H9 (cell line): ENCODE measurements around the gene CXorf58. TPM values are rescaled to one million over a fixed set of nuclear protein-coding genes. Genes with fewer than 3 reads are reported as not detected.
A peak's percentile ranks its signal among the peaks of the same experiment; 100 is the strongest.

ENCODE experiments used
- DNase-seq: peaks from one replicate; pipeline ENCODE4 v3.0.0-alpha.2; 2017
- H2AFZ ChIP-seq: one replicate; pipeline ENCODE4 v1.6.1; 2013; ENCODE audit warnings: mild to moderate bottlenecking, low read length, control low read depth, moderate library complexity
- H2AK5ac ChIP-seq: 2 replicates; pipeline ENCODE4 v1.6.1; 2013; ENCODE audit warnings: low read length, control low read depth, mixed read lengths; ENCODE audit not compliant: insufficient read length
- H2BK120ac ChIP-seq: one replicate; pipeline ENCODE4 v1.6.1; 2013; ENCODE audit warnings: low read depth, mild to moderate bottlenecking, low read length, control low read depth, inconsistent platforms; ENCODE audit not compliant: poor library complexity, severe bottlenecking
- H2BK12ac ChIP-seq: 2 replicates; pipeline ENCODE4 v1.6.1; 2013; ENCODE audit warnings: low read length, control low read depth, mixed read lengths, low read depth; ENCODE audit not compliant: insufficient read length
- H2BK15ac ChIP-seq: 2 replicates; pipeline ENCODE4 v1.6.1; 2013; ENCODE audit warnings: low read depth, low read length, control low read depth
- H2BK20ac ChIP-seq: one replicate; pipeline ENCODE4 v1.6.1; 2013; ENCODE audit warnings: low read depth, mild to moderate bottlenecking, low read length, control low read depth, inconsistent platforms; ENCODE audit not compliant: poor library complexity, severe bottlenecking
- H2BK5ac ChIP-seq: 2 replicates; pipeline ENCODE4 v1.6.1; 2013; ENCODE audit warnings: low read length, control low read depth, mixed read lengths; ENCODE audit not compliant: insufficient read length
- H3K14ac ChIP-seq: 2 replicates; pipeline ENCODE4 v1.6.1; 2013; ENCODE audit warnings: low read length, control low read depth; ENCODE audit not compliant: insufficient read depth
- H3K18ac ChIP-seq: 2 replicates; pipeline ENCODE4 v1.6.1; 2013; ENCODE audit warnings: low read depth, mild to moderate bottlenecking, mixed read lengths, low read length, control low read depth; ENCODE audit not compliant: insufficient read length
- H3K23ac ChIP-seq: 2 replicates; pipeline ENCODE4 v1.6.1; 2013; ENCODE audit warnings: low read length, control low read depth, mixed read lengths, low read depth; ENCODE audit not compliant: insufficient read length
- H3K23me2 ChIP-seq: 2 replicates; pipeline ENCODE4 v1.6.1; 2013; ENCODE audit warnings: low read depth, mild to moderate bottlenecking, mixed read lengths, low read length, control low read depth; ENCODE audit not compliant: insufficient read length, poor library complexity, severe bottlenecking
- H3K27ac ChIP-seq: 2 replicates; pipeline ENCODE4 v1.5.1; 2013; ENCODE audit warnings: low read length, control low read depth, mixed read lengths, low read depth; ENCODE audit not compliant: insufficient read length
- H3K27me3 ChIP-seq: 2 replicates; pipeline ENCODE4 v1.6.1; 2013; ENCODE audit warnings: low read length, control low read depth, inconsistent platforms; ENCODE audit not compliant: insufficient read depth
- H3K4ac ChIP-seq: 2 replicates; pipeline ENCODE4 v1.6.1; 2013; ENCODE audit warnings: low read depth, mild to moderate bottlenecking, control low read depth, inconsistent platforms, low read length, moderate library complexity
- H3K4me1 ChIP-seq: 2 replicates; pipeline ENCODE4 v1.6.1; 2013; ENCODE audit warnings: low read length, control low read depth, inconsistent platforms; ENCODE audit not compliant: insufficient read depth
- H3K4me2 ChIP-seq: 2 replicates; pipeline ENCODE4 v1.6.1; 2013; ENCODE audit warnings: low read length, control low read depth, mixed read lengths; ENCODE audit not compliant: insufficient read length, insufficient read depth
- H3K56ac ChIP-seq: 2 replicates; pipeline ENCODE4 v1.6.1; 2013; ENCODE audit warnings: low read depth, mild to moderate bottlenecking, mixed read lengths, low read length, control low read depth; ENCODE audit not compliant: insufficient read length
- H3K79me1 ChIP-seq: 2 replicates; pipeline ENCODE4 v1.6.1; 2013; ENCODE audit warnings: low read depth, mild to moderate bottlenecking, moderate library complexity, low read length, control low read depth, inconsistent platforms; ENCODE audit not compliant: insufficient read depth, poor library complexity, severe bottlenecking
- H3K79me2 ChIP-seq: 2 replicates; pipeline ENCODE4 v1.6.1; 2013; ENCODE audit warnings: low read length, control low read depth, inconsistent platforms; ENCODE audit not compliant: insufficient read depth
- H3K9ac ChIP-seq: 2 replicates; pipeline ENCODE4 v1.6.1; 2013; ENCODE audit warnings: low read length, control low read depth, mixed read lengths; ENCODE audit not compliant: insufficient read length; ENCODE audit errors: extremely low read depth
- H3K9me3 ChIP-seq: one replicate; pipeline ENCODE4 v1.6.1; 2013; ENCODE audit warnings: low read depth, low read length, inconsistent platforms; ENCODE audit not compliant: control insufficient read depth
- H3T11ph ChIP-seq: one replicate; pipeline ENCODE4 v1.6.1; 2013; ENCODE audit warnings: mild to moderate bottlenecking, low read length, control low read depth, inconsistent platforms
- H4K20me1 ChIP-seq: one replicate; pipeline ENCODE4 v1.6.1; 2013; ENCODE audit not compliant: control insufficient read depth, insufficient read length, insufficient read depth
- H4K5ac ChIP-seq: 2 replicates; pipeline ENCODE4 v1.6.1; 2013; ENCODE audit warnings: low read depth, mild to moderate bottlenecking, mixed read lengths, low read length, control low read depth; ENCODE audit not compliant: insufficient read length
- H4K8ac ChIP-seq: replicated peaks from 2 replicates; pipeline ENCODE4 v1.6.1; 2013; ENCODE audit warnings: low read length, control low read depth, mixed read lengths, low read depth; ENCODE audit not compliant: insufficient read length
- H4K91ac ChIP-seq: 2 replicates; pipeline ENCODE4 v1.6.1; 2013; ENCODE audit warnings: low read depth, mild to moderate bottlenecking, moderate library complexity, mixed read lengths, low read length, control low read depth; ENCODE audit not compliant: insufficient read length
- H3K27ac Mint-ChIP-seq, 3 experiments: 2 replicates in 2 of 3; 3 replicates in 1 of 3; pipeline ENCODE4 v1.8.0; 2020 to 2021; ENCODE audit warnings: mixed read lengths in 3 of 3, mild to moderate bottlenecking in 1 of 3, moderate library complexity in 1 of 3
- H3K27me3 Mint-ChIP-seq: 2 replicates; pipeline ENCODE4 v1.8.0; 2021; ENCODE audit warnings: low read depth, mild to moderate bottlenecking, moderate library complexity, mixed read lengths
- H3K36me3 Mint-ChIP-seq, 3 experiments: 2 replicates in 2 of 3; 3 replicates in 1 of 3; pipeline ENCODE4 v1.8.0; 2020 to 2021; ENCODE audit warnings: low read depth in 3 of 3, mixed read lengths in 3 of 3; ENCODE audit not compliant: insufficient read depth in 1 of 3
- H3K4me1 Mint-ChIP-seq, 2 experiments: 2 replicates each; pipeline ENCODE4 v1.8.0; 2020; ENCODE audit warnings: mixed read lengths in 2 of 2
- H3K4me3 Mint-ChIP-seq, 2 experiments: 2 replicates in 1 of 2; 3 replicates in 1 of 2; pipeline ENCODE4 v1.8.0; 2020 to 2021; ENCODE audit warnings: mild to moderate bottlenecking in 2 of 2, mixed read lengths in 2 of 2, moderate library complexity in 1 of 2
- H3K9me3 Mint-ChIP-seq, 2 experiments: 2 replicates in 1 of 2; 3 replicates in 1 of 2; pipeline ENCODE4 v1.8.0; 2020; ENCODE audit warnings: mild to moderate bottlenecking in 2 of 2, mixed read lengths in 2 of 2, moderate library complexity in 1 of 2
- CTCF ChIP-seq: fragments of 200-600 bp; sonication (generic); conservative IDR thresholded peaks from 3 replicates; pipeline ENCODE4 v1.8.0; 2021; ENCODE audit warnings: antibody characterized with exemption, mild to moderate bottlenecking
- WGBS: extraction: QIAGEN DNeasy Blood & Tissue Kit; methylation state at CpG from one replicate; pipeline ENCODE4 v1.1.7; 2013; ENCODE audit warnings: missing lambda C conversion rate, low lambda C conversion rate, mixed read lengths; ENCODE audit not compliant: insufficient read length; ENCODE audit errors: extremely low coverage; 5-methylcytosine and 5-hydroxymethylcytosine counted together
- total RNA-seq: library from RNA; stranded (reverse); gene quantifications from 2 replicates; pipeline ENCODE4 v1.2.1, GENCODE V29; 2021

Gene CXorf58
- total RNA-seq, 1 experiment from 2014 or later = not detected

- Mint-ChIP-seq H3K27ac (peak overlapping the region; percentile 0 to 26 (median 2); a peak in 5 of 7 replicates), H3K4me1 (peaks cover 30 to 37% of the 10 kb centered on the region in 2 experiments), H3K4me3 (peak overlapping the region in 1 of 2 experiments; percentile 4; a peak in 3 of 5 replicates), H3K9me3 (no peaks in the 10 kb centered on the region), H3K27me3 (no peaks in the 10 kb centered on the region), H3K36me3 (peaks cover 2 to 12% (median 6%) of the 10 kb centered on the region in 3 experiments; a peak in 5 of 7 replicates)
- no peaks in the 10 kb centered on the region for H3K9me3 ChIP-seq
- H3K18ac ChIP-seq = no peak overlapping the region
- no CpG with 5 or more reads among the region's 9 CpGs for WGBS
- no peak overlapping the region for H2BK20ac ChIP-seq
- H2AK5ac ChIP-seq = no peak overlapping the region
- no peak overlapping the region for H3K56ac ChIP-seq
- no peak overlapping the region for H3K23ac ChIP-seq
- H4K20me1 ChIP-seq = no peaks in the 10 kb centered on the region
- no peaks in the 10 kb centered on the region for H3K79me1 ChIP-seq
- no peak overlapping the region for H3K14ac ChIP-seq
- peak overlapping the region; percentile 16 for H3K4me2 ChIP-seq
- H2AFZ ChIP-seq = no peak overlapping the region
- H2BK120ac ChIP-seq = no peak overlapping the region
- H3T11ph ChIP-seq = no peak overlapping the region
- no peak overlapping the region for H4K5ac ChIP-seq
- H3K23me2 ChIP-seq = no peaks in the 10 kb centered on the region
- H4K8ac ChIP-seq = no peak overlapping the region
- no peak overlapping the region for H3K9ac ChIP-seq
- H3K27ac ChIP-seq = no peak overlapping the region
- no peaks in the 10 kb centered on the region for H3K27me3 ChIP-seq
- no peaks in the 10 kb centered on the region; the same call in 1 of the 2 replicates for H3K4me1 ChIP-seq
- H4K91ac ChIP-seq = no peak overlapping the region
- TF ChIP-seq CTCF = no peak
- 0 out of 2 replicates have a peak, but pooled peaks cover 1% of the 10 kb centered on the region for H3K79me2 ChIP-seq
- H2BK12ac ChIP-seq = no peak overlapping the region
- no peak overlapping the region for H2BK5ac ChIP-seq
- H2BK15ac ChIP-seq = no peak overlapping the region
- DNase-seq = no peak
- H3K4ac ChIP-seq = no peak overlapping the region
Observed at GRCh38 chrX:23883737-23884354, 24.0 kb upstream of the CXorf58 start.
